ENCODE results near the gene CRIP1.

CRIP1 gene

DNA sequence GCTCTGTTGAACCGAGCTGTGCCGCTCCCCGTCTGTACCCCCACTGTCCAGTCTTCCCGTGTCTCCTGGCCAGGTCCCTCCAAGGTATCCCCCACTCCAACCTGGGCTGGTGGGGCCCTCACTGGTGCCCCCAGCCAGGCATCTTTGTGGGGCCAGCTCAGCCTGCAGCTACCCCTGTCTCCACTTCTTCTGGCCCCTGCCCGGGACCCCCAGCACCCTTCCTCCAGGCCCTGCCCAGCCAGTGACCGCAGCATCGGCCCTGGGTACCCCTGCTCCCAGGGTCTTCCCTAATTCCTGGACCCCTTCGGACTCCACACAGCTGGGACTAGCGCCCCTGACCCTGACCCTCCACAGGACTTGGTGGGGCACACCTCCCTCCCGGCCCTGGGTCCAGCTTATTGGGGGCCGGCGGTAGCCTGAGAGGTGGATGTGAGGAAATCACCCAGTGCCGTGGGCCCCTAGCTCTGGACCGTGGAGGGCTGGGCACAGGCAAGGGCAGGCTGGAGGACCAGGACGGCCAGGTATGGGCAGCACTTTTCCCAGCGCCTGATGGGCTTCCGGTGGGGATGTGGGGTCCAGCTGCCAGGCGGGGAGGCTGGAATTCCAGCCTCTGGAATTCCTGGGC is 4.1 kb upstream of the CRIP1 start:
- DNase-seq: no peak

DNA sequence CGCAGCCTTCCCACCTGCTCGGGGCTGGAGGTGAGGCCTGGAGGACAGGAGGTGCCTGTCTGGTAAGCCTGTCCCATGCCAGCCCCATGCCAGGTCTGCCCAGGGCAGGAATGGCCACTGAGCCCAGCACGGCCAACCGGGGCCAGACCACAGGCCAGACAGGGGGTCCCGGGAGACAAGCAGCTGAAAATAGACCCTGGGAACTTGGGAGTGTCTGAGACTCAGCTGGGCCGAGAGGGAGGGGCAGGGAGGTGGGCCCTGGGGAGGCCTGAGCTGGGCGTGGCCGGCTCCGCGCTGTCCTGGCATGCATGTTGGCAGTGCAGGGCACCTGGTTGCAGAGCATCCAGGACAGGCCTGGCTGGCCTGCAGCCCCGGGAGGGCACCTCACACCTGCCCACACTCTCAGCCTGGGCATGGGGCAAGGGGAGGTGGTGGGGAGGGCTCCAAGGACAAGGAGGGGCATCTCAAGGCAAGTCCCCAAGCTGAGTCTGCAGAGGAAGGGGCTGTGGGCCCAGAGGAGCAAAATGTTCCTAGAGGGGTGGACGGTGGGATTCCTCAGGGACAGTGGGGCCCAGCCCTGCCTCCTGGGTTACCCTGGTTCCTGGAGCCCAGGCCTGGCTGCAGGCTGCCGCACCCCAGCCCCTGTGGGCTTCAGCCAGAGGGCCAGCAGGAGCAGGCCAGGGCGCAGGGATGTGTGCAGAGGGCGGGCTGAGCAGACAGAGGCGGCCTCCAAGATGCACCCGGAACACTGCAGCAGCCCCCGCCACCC is 3.2 kb upstream of the CRIP1 start:
- DNase-seq: peak; percentile 46

DNA sequence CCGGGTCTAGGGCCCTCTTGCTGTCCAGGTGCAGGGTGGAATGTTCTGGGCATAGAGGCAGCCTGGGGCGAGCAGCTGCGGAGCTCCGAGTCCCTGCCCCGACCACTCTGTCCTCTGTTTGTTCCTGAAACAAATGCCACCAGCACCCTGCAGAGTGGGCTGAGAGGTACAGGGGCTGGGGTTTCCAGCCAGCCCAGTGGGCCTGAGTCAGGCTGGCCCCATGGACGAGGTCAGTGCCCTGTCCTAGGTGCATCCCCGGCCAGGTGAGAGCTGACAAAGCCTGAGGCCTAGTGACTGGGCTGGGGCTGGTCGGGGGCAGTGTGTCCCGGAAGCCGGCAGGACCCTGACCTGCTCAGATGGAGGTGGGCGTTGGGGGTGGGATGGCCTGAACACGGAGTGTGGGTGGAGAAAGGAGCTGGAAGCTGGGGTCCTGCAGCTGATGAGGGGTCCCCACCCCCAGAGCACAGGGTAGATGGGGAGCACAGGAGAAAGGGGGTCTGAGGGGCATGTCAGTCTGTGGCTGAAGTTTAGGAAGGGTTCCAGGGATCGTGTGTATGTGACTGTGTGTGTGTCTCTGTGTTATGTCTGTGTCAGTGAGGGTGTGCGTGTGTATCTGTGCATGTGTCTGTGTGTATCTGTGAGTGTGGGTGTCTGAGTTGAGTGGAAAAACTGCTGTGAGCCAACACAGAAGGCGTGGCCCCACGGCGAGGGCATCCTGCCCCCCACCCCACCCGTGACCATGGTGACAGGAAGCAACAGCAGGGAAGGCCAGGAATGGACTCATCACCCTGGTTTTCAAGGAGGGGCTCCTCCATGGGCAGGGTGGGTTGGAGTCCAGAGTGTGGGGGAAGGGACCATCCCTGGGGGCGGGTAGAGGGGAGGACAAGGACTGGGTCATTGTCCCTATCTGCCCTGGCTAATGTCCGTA is 2.4 kb upstream of the CRIP1 start:
- DNase-seq: peak; percentile 75

GRCh38 chr14:105484997-105485393 is 1.7 kb upstream of the CRIP1 start:
- no peak for DNase-seq

DNA sequence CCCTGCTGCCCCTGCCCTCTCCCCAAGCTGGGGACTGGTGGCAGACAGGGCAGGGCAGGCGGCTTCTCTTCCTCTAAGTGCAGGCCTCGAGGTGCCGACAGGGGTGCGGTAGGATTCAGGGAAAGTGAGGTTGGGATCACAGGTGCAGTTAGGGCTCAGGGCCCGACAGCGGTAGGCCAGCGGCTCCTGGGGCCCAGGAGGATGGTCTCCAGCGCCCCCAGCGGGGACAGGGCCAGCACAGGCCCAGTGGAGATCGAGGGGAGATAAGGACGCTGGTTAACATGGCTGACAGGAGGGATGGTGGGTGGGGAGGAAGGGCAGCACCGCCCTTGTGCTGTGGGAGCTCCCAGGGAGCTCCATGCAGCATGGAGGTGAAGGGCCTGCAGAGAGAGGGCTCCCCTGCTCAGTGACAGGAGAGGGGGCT is 935 bp upstream of the CRIP1 start:
- peak; percentile 48 for DNase-seq

- peak; percentile 73 for DNase-seq
These were observed 325 bp downstream of the CRIP1 start for GRCh38 chr14:105486974-105487448.

DNA sequence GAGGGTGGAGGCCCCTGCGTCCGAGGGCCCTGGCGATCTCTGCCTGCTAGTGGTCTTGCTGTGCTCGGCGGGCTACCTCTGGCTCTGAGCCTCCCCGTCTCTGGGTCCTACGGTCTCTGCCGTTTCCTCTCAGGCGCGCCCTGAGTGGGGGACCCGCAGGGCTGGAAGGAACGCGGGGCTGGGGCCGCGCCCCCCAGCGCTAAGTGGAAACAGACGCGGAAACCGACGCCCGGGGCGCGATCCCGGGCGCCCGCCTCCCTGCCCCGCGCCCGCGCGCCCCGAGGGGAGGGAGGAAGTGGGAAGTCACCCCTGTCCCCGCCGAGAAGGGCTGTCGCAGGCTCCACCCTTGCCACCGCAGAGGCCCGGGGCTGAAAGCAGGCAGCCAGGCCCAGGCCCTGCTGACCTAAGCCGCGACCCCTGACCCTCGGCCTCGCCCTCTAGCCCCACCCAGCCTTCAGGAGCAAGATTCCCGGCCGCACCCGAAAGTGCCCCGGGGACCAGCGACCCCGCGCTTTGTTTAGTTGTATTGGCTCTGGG is 831 bp downstream of the CRIP1 start:
- peak; percentile 56 for DNase-seq

GRCh38 chr14:105487986-105488777 is 1.5 kb downstream of the CRIP1 start:
- peak; percentile 49 for DNase-seq

GRCh38 chr14:105488781-105489541 is 2.3 kb downstream of the CRIP1 start:
- no peak for DNase-seq

DNA sequence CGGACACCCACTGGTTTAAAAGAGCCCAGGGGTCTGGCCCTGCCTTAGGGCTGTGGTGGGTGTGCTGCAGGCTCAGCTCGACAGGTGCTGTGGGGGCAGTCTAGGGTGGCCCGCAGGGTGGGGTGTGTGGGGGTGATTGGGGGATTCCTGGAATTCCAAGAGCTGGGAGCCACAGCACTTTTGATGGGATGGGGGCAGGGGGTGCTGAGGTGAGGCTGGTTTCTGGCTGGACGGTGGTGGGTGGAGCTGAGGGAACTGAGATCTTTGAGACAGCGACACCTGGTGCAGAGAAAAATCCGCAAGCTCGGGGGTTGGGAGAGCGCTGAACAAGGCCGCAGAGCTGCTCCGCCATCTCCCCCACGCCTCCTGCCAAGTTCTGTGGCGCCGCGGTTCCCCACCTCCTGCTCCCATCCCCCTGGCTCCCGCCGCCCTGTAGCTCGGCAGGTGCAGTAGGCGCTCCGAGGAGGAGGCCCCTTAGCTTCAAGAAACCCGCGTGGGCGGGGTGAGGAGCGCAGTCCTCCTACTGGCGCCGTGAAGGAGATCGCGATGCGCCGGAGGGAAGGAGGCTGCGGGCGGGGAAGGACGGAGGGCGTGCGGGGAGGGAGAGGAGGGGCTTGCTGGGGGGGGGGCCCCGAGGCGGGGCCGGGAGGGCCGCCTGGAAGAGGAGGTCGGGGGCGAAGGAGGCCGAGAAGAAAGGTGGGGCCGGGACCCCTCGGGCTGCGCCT is 3.0 kb downstream of the CRIP1 start:
- DNase-seq: peak; percentile 93

DNA sequence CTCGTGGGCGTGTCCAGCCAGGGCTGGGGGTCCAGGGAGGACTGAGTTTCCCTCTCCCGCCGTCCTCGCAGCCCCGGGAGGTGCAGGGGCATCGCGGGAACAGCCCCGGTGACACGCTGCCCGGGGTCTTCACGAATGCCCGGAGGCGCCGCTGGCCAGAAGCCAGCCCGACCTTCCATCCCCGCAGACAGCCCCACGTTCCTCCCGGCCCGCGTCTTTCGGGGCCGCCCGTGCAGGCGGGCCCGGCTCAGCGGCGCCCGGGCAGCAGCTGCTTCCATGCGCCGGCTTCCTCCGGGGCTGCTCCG is 3.5 kb downstream of the CRIP1 start:
- no peak for DNase-seq

DNA sequence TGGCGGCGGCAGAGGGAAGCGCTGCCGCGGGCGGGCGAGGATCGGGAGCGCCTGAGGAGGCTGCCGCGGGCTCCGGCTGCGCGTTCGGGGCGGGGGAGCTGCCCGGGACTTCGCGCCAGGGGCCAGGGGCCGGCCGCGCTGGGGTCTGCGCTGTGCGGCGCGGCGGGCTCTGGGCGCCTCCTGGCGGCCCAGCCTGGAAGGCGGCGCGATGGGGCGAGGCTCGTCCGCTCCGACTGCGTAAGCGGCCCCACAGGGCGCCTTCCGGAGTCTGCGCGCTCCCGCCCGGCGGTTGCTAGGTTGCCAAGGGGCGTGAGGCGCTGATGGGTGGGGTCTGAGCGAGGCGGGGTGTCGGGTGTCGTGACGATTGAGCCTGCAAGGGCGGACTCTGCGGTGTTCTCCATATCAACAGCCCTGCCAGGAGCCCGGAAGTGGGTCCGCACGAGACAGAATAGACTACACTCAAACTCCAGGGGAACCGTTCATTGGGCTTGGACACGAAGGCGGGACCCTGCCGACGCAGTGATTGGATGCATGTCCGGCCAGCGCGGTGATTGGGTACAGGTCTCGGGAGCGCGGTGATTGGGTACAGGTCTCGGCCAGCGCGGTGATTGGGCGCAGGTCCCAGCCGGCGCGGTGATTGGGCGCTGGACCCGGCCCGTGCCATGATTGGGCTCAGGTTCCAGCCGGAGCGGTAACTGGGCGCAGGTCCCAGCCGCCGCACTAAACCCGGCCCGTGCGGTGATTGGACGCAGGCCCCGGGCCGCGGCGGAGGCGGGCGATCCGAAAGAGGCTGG is 4.1 kb downstream of the CRIP1 start, which contains the start of gene TEDC1:
Gene TEDC1, plus strand, starts transcription at position 675 of the 794 bp plus-strand sequence. CDS start 130 bp downstream, outside the sequence.
- peak; percentile 100 for DNase-seq

DNA sequence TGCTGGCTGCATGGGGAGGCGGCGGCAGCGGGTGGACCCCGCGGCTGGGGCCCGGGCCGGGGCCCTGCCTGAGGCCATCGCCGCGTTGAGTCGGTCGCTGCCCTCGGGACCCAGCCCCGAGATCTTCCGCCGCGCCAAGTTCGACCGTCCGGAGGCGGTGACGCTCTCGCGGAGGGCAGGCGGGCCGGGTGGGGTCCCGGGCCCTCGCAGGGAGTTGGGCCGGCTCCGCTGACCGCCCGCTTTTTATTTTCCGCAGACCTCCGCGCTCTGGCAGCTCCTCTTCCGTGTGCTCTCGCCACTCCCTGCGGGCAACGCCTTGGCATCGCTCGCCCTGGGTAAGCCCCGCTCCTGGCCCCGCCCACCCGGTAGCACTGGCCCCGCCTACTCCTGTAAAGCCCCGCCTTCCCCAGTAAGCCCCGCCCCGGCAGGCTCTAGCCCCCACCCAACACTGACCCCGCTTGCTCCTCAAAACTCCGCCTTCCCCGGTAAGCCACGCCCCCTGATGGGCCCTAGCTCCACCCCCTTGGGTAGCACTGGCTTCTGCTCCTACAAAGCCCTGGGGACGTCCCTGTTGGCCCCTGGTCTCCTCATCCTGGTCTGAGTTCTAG is 4.8 kb downstream of the CRIP1 start:
- peak; percentile 79 for DNase-seq

GRCh38 chr14:105492031-105492970 is 5.6 kb downstream of the CRIP1 start:
- peak; percentile 68 for DNase-seq

DNA sequence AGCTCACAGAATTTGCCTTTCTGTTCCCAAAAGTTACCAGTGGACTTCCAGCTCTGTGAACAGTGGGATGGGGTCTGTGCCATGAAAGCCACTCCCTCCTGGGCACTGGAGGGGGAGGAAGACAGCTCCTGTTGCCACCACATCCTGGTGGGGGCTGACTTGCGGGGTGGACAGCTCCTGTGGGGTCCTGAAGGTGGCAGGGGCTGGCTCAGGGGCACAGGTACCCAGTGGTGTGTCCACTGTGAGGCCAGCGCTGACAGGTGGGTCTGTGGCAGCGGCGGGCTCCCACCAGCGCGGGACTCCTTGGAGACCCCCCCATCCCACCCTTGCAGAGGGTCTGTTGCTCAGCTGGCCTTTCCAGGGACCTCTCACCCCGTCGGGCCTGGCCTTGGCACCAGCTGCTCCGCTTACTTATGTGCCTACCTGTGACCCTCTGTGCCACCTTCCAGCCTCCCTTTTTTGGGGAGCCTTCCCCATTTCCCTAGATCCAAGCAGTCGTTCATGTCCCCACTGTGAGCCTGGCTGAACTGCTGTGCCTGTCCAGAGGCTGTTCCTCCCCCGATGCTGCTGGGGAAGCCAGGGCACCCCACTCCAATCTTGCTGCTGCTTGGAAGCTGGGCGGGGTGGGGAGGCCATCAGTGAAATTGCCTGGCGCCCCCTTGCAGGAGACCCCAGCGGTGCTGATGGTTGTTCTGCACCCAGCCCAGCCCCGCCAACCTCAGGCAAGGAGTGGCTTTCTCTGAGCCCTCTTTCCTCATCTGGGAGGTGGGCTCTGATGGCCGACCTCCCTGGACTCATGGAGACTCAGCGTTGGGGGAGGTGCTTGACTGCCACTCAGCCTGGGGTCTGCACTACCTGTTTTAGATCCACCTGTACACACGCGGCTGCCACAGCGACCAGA is 6.5 kb downstream of the CRIP1 start:
- DNase-seq: peak; percentile 41

DNA sequence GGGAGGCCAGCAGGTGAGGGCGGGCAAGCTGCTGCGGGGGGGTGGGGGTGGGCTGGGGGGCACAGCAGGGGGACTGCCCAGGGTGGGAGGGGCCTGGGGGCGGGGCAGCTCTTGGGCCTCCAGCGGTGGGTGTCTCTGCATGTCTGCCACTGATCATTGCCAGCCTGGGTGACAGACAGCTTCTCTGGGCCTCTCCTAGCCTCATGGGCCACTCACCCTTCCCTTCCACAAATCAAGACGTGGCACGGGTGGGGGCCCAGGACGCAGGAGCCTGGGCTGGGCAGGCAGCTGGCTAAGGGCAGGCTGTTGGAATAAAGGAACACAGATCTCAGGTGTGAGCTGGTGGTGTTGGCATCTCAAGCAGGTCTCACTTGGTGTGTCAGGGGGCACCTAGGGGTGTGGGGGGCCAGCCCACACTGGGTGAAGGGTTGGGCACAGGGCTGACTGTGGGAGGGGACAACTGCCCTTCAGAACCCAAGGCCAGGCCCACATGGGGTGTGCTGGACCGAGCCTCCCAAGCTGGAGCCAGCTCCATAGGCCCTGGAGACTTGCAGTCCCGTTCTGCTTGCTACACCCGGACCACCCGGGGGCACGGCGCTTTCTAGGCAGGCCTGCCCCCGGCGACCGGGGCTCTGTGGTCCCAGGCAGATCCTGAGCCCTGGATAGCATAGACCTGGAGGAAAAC is 7.4 kb downstream of the CRIP1 start:
- peak; percentile 30 for DNase-seq

- DNase-seq: no peak
These were observed 7.9 kb downstream of the CRIP1 start for GRCh38 chr14:105494606-105494929.

Measured in right hindlimb (tissue), 1 donor.